ENCODE data around the gene EZH1. TPM values are rescaled to one million over a fixed set of nuclear protein-coding genes. Genes with fewer than 3 reads are reported as not detected.
A peak's percentile ranks its signal among the peaks of the same experiment; 100 is the strongest.

The EZH1 gene
- total RNA-seq, 2 experiments from 2014 or later: 29.7 to 33.9 TPM

DNA sequence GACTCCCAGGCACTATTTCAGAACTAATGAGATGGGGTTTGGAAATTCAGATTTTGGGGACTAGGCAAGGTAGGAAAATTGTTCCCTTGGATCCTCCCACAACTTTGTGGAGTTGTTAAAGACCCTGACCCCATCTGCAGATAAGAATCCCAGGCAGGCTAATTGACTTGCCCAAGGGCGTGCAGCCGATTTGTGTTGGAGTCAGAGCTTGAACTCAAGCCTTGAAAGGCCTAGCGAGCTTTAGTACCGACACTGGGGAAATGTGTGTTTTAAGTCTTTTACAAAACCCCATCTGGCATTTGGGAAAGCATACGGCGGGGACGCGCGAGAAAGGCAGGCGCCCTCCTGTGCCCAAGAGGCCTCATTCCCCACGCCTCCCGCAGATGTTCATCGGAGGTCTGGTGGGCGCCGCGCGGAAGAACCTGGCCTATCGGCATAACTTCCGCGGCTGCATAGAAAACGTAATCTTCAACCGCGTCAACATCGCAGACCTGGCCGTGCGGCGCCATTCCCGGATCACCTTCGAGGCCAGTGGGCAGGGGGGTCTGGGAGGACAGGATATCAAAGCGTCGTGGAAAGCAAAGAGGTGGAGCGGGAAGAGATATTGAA, 58.2 kb downstream of the EZH1 start:
- intact Hi-C loops (cut with micrococcal nuclease): no loop called here
- Mint-ChIP-seq H3K27me3 (peaks cover 19% of the 10 kb centered on the region), H3K27ac (no peak overlapping the region), H3K36me3 (peaks cover 2% of the 10 kb centered on the region), H3K4me1 (ENCODE audit: low read depth) (peaks cover 17% of the 10 kb centered on the region), H3K9me3 (no peaks in the 10 kb centered on the region), H3K4me3 (no peak overlapping the region)
- CTCF ChIA-PET: no interaction called here
- POLR2A ChIA-PET: no interaction called here
- DNase-seq: no peak

DNA sequence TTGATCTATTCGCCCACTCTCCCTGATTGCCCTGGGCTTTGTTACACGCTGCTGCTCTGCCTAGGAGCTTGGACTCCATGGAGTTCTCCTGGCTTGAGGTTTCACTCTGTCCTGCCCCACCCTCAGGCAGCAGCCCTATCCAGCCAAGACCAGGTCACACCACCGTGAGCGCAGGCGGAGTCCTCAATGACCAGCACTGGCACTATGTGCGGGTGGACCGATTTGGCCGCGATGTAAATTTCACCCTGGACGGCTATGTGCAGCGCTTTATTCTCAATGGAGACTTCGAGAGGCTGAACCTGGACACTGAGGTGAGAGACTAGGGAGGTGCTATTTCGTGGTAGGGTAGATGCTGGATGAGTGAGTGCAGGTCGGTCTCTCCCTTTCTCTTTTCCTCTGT, 59.0 kb downstream of the EZH1 start:
- CTCF ChIA-PET: no interaction called here
- intact Hi-C loops (cut with micrococcal nuclease): no loop called here
- POLR2A ChIA-PET: no interaction called here
- Mint-ChIP-seq H3K27ac (no peak overlapping the region), H3K4me1 (ENCODE audit: low read depth) (peaks cover 23% of the 10 kb centered on the region), H3K9me3 (no peaks in the 10 kb centered on the region), H3K36me3 (peaks cover 2% of the 10 kb centered on the region), H3K27me3 (peaks cover 24% of the 10 kb centered on the region), H3K4me3 (no peak overlapping the region)
- no peak for DNase-seq

DNA sequence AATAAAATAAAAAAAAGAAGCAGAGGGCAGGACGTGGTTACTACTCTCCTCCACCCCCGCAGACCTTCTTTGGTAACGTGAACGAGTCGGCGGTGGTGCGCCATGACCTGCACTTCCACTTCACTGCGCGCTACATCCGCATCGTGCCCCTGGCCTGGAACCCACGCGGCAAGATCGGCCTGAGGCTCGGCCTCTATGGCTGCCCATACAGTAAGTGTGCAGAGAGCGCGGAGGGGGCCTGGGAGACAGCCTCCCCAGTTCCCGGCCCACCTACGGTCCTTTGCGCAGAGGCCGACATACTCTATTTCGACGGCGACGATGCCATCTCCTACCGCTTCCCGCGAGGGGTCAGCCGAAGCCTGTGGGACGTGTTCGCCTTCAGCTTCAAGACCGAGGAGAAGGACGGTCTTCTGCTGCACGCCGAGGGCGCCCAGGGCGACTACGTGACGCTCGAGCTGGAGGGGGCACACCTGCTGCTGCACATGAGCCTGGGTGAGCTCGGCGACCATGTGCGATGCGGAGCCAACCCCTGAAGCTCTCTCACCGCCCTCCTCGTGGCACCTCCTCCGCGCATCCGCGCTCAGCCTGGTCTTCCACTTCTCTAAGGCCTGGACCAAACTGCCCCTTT, 59.8 kb downstream of the EZH1 start:
- POLR2A ChIA-PET: no interaction called here
- H3K27me3 Mint-ChIP-seq: peaks cover 28% of the 10 kb centered on the region

DNA sequence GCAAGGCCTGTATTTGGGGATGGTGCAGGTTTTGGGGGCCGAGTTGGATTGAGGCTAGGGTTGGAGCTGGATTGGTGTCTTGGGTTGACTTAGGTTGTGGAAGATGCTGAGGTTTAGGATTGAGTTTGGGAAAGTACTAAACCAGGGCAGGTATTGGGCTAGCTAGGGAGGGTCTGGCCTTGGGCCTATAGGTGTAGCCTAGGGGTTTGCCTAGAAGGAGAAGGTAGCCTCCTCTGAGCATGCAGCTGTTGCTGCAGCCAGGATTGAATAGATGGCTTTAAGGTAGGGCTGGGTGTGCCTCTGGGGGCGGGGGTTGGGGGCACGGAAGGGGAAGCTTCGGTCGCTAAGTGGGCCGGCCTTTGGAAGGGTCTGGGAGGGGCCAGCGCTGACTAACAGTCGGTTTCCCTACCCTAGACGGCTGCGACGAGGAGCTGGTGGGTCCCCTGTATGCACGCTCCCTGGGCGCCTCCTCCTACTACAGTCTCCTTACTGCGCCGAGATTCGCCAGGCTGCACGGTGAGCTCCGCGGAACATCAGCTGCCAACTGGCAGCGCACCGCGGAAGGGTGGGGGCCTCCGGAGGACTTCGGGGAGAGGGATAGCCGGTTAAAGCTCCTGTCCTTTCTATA, 61.3 kb downstream of the EZH1 start:
- Mint-ChIP-seq H3K36me3 (peaks cover 2% of the 10 kb centered on the region), H3K27ac (no peak overlapping the region), H3K27me3 (peaks cover 30% of the 10 kb centered on the region), H3K9me3 (no peaks in the 10 kb centered on the region), H3K4me1 (ENCODE audit: low read depth) (peaks cover 40% of the 10 kb centered on the region), H3K4me3 (peak overlapping the region; percentile 3)
- no peak for DNase-seq
- ChIA-PET POLR2A (interaction anchor here (0.7 to 1.0 kb wide), 2 partner anchors 105 to 115 kb away, joined by 3 read pairs; partner anchors contain the start of gene COA3), CTCF (interaction anchor here (0.6 to 2.2 kb wide), 7 partner anchors 10 to 105 kb away, joined by 3 to 13 read pairs (median 3); partner anchors contain the start of genes PSMC3IP, RAMP2, RETREG3 and TUBG1)
- intact Hi-C loops (cut with micrococcal nuclease): no loop called here

More for the DNA sequence above, 59.8 kb downstream of the EZH1 start:
- Mint-ChIP-seq H3K27ac (no peak overlapping the region), H3K4me3 (no peak overlapping the region), H3K36me3 (peaks cover 2% of the 10 kb centered on the region), H3K9me3 (no peaks in the 10 kb centered on the region), H3K4me1 (ENCODE audit: low read depth) (peaks cover 29% of the 10 kb centered on the region)
- intact Hi-C loops (cut with micrococcal nuclease): no loop called here
- CTCF ChIA-PET: interaction anchor here (2.2 kb wide), 1 partner anchor 107 kb away, joined by 13 read pairs; the partner anchor contains the start of gene PSMC3IP
- no peak for DNase-seq

DNA sequence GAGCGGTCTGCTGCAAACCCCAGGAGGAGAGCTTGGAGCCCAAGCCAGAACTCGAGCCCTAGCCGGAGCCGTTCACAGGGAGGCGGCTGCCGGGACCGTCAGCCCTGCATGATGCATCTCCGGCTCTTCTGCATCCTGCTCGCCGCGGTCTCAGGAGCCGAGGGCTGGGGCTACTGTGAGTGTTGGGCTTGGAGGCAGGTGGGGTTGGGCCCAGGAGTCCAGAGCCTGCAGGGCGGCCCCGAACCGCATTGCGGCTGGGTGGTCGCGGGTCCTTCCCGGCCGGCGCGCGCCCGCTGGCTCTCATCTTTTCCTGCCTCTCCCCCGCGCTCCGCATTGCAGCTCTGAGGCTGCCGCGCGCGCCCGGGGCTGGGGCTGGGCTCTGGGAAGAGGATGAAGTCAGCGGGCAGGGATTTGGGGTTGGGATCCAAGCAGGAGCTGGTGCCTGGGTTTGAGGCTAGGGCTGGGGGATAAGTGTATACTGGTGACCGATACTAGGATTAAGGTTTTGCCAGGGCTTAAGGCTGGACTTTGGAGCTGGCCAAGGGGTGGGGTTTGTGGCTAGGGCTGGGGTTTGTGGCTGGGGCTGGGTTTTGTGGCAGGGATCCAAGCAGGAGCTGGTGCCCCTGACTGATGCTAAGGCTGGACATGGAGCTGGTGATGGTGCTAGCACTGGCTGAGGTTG, 62.0 kb downstream of the EZH1 start:
- ChIA-PET POLR2A (interaction anchor here (0.7 to 1.0 kb wide), 2 partner anchors 105 to 115 kb away, joined by 3 read pairs; partner anchors contain the start of gene COA3), CTCF (interaction anchor here (0.6 to 2.2 kb wide), 6 partner anchors 9 to 104 kb away, joined by 3 to 13 read pairs (median 4); partner anchors contain the start of genes PSMC3IP and RAMP2)
- H3K36me3 Mint-ChIP-seq: peaks cover 2% of the 10 kb centered on the region
- no peaks in the 10 kb centered on the region for H3K9me3 Mint-ChIP-seq
- intact Hi-C loops (cut with micrococcal nuclease): no loop called here
- peak; percentile 56 for DNase-seq
- peak overlapping the region; percentile 51 for H3K4me3 Mint-ChIP-seq
- H3K4me1 Mint-ChIP-seq (ENCODE audit: low read depth): peaks cover 43% of the 10 kb centered on the region
- H3K27me3 Mint-ChIP-seq: peaks cover 30% of the 10 kb centered on the region
- H3K27ac Mint-ChIP-seq: no peak overlapping the region

DNA sequence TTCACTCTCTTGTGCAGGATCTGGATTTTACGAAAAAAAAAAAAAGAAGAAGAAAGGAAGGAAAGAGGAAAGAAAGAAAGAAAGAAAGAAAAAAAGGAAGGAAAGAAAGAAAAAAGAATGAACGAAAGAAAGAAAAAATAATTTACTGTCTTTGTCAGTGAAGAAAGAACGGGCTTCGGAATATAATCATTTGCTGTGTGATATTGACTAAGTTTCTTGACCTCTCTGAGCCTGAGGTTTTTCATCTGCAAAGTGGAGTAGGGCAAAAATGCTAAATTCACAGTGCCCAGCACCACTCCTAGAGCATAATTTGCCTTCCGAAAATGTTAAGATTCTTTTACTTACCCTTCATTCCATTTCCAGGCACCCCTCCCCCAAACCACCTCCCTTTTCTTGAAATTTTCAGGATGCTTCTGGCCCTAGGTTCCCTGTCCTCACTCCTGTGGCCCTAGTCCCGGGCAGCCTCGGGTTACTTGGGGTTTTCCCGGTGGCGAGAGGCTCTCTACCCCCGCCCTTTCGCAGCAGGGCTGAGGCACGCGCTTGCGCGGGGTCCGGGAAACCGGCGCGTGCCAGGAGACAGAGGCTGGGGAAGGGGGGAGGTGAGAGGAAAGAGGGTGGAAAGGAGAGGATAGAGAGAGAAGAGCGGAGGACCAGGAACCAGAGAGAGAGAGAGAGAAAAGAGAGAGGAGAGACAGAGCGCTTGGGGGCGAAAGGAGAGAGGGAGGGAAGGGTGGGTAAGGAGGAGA, 62.7 kb downstream of the EZH1 start, which contains the start of gene CNTNAP1:
CNTNAP1 (plus strand) TSS at position 556 of the 746 bp plus-strand sequence. CDS start 299 bp downstream, outside the sequence.
- Mint-ChIP-seq H3K27me3 (peaks cover 30% of the 10 kb centered on the region), H3K27ac (peak within 1 kb of the TSS; percentile 49), H3K36me3 (peaks cover 2% of the 10 kb centered on the region), H3K9me3 (no peaks in the 10 kb centered on the region), H3K4me1 (ENCODE audit: low read depth) (peaks cover 49% of the 10 kb centered on the region), H3K4me3 (peak within 1 kb of the TSS; percentile 51)
- ChIA-PET CTCF (interaction anchor here (2.2 kb wide), 1 partner anchor 104 kb away, joined by 13 read pairs; the partner anchor contains the start of gene PSMC3IP), POLR2A (no interaction called here)
- DNase-seq: peak; percentile 48
- intact Hi-C loops (cut with micrococcal nuclease): no loop called here

DNA sequence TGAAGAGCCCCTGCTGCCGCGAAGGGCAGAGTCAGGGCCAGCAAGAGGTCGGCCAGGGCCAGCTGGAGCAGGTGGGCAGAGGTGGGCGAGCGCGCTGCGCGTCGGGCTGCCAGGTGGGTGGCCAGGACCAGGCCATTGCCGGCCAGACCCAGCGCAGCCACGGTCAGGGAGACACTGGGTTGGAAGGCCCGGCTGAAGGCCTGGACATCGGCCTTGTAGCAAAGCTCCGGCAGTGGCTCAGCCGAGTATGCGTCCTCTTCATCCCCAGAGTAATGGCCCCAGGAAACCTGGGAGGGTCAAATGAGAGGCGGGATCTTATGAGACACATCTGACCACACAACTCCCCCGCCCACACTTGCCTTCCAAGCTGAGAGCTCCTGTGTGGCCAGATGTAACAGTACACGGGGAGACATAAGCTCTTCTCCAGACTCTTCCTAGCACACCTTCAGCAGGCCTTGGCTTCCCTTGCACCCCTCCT, 64.5 kb downstream of the EZH1 start:
- Mint-ChIP-seq H3K27ac (no peak overlapping the region), H3K4me3 (no peak overlapping the region), H3K9me3 (no peaks in the 10 kb centered on the region), H3K27me3 (peaks cover 38% of the 10 kb centered on the region), H3K4me1 (ENCODE audit: low read depth) (peaks cover 55% of the 10 kb centered on the region), H3K36me3 (no peaks in the 10 kb centered on the region)
- POLR2A ChIA-PET: interaction anchor here (0.6 to 1.3 kb wide), 3 partner anchors 10 to 102 kb away, joined by 4 read pairs; no protein-coding TSS in a partner anchor
- CTCF ChIA-PET: interaction anchor here (0.9 to 3.2 kb wide), 6 partner anchors 12 to 103 kb away, joined by 3 to 58 read pairs (median 4); partner anchors contain the start of genes PSMC3IP, RETREG3, TUBG1 and TUBG2
- DNase-seq: no peak
- intact Hi-C loops (cut with micrococcal nuclease): no loop called here

DNA sequence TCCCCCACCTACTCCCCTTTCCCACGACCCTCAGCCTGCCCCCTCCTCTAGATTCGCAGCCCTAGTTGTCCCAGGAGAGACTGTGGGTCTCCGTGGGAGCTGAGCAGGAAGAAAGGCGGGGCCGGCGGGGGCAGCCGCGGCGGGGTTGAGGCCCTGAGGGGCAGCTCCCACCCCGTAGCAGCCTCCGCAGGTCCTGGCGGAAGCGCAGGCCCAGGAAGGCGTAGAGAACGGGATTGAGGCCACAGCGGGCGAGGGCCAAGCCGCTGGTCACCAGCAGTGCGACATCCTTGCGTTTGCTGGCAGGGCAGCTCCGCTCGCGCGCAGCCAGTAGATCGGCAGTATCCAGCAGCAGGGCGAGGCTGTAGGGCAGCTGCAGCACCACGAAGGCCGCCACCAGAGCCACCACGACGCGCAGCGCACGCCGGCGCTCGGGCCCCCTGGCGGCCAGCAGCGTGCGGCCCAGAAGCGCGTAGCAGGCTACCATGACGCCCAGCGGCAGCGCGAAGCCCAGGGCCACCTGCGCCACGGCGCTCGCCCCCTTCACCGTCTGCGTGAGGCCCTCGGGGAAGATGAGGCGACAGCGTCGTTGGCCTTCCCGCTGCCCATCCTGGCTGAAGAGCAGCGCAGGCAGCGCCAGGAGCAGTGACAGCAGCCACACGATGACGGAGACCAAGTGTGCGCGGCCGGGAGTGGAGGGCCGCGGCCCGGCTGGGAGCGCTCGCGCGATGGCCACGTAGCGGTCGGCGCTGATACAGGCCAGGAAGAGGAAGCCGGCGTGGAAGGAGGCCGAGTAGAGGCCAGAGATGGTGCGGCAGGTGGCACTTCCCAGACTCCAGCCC, 65.1 kb downstream of the EZH1 start:
- Mint-ChIP-seq H3K9me3 (no peaks in the 10 kb centered on the region), H3K4me1 (ENCODE audit: low read depth) (peaks cover 58% of the 10 kb centered on the region), H3K4me3 (peak overlapping the region; percentile 64), H3K27me3 (peaks cover 42% of the 10 kb centered on the region), H3K36me3 (no peaks in the 10 kb centered on the region), H3K27ac (peak overlapping the region; percentile 73)
- ChIA-PET CTCF (interaction anchor here (0.6 to 3.2 kb wide), 12 partner anchors 13 to 149 kb away, joined by 3 to 58 read pairs (median 4); partner anchors contain the start of genes BECN1, MLX, PSMC3IP and RETREG3), POLR2A (interaction anchor here (0.9 to 1.4 kb wide), 4 partner anchors 9 to 102 kb away, joined by 3 to 4 read pairs (median 4); no protein-coding TSS in a partner anchor)
- intact Hi-C loops (cut with micrococcal nuclease): loop anchor here (1.0 to 10.0 kb wide), 6 partner anchors 25 to 395 kb away; partner anchors contain the start of genes EZH1, NAGLU, PSMC3IP and RETREG3
- peak; percentile 82 for DNase-seq

DNA sequence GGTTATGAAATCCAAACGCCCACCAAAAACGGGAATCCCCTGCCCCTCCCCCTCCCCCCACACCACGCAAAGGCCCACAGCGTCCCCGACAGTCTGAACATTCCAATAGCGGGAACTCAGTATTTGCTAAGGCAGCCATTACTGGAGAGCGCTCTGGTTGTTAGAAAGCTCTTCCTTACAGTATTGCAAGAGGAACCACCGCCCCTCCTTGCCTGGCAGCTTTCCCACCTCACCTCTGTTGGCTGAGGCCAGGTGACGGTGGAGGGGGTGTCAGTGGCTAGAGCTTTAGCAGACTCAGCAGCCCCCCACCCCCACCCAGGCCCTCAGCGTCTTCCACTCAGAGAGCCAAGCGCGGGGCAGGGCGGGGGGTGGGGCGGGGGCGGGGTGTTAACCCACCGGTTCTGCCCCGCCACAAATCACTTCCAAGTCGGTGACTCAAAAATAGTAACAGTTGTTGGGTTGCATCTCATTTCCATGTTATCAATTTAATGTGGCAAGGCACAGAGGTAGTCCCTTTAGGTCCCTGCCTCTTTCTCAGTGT, 65.8 kb downstream of the EZH1 start:
- Mint-ChIP-seq H3K4me1 (ENCODE audit: low read depth) (peaks cover 65% of the 10 kb centered on the region), H3K27me3 (peaks cover 44% of the 10 kb centered on the region), H3K9me3 (no peaks in the 10 kb centered on the region), H3K27ac (peak overlapping the region; percentile 73), H3K4me3 (peak overlapping the region; percentile 64), H3K36me3 (no peaks in the 10 kb centered on the region)
- intact Hi-C loops (cut with micrococcal nuclease): loop anchor here (1.0 to 10.0 kb wide), 6 partner anchors 26 to 394 kb away; partner anchors contain the start of genes EZH1, NAGLU, PSMC3IP and RETREG3
- CTCF ChIA-PET: interaction anchor here (0.6 to 3.2 kb wide), 12 partner anchors 12 to 149 kb away, joined by 3 to 58 read pairs (median 4); partner anchors contain the start of genes BECN1, MLX, PSMC3IP and RETREG3
- peak; percentile 62 for DNase-seq
- POLR2A ChIA-PET: interaction anchor here (0.9 to 1.5 kb wide), 4 partner anchors 8 to 101 kb away, joined by 3 to 4 read pairs (median 4); no protein-coding TSS in a partner anchor
